HuH-7.5 (cell line): ENCODE results near the gene CGAS.
"Not testable (repeated sequence)": the region's sequence is repeated elsewhere in the genome, so short reads cannot be mapped to it uniquely, and the experiment has no call there.

ENCODE experiments used
- DNase-seq: peaks from one replicate; pipeline ENCODE4 v3.0.0; 2011; ENCODE audit warnings: low spot score

The CGAS gene

GRCh38 chr6:73395875-73396274, 56.2 kb downstream of the CGAS start:
- no peak for DNase-seq

GRCh38 chr6:73394577-73395354, 57.3 kb downstream of the CGAS start, which contains the start of gene DDX43:
Gene DDX43 (plus strand): TSS chr6:73394828. CDS start chr6:73394906, 78 bp downstream.
- DNase-seq = peak; percentile 73

- DNase-seq = no peak
Observed at GRCh38 chr6:73393278-73393677, 58.8 kb downstream of the CGAS start.

DNA sequence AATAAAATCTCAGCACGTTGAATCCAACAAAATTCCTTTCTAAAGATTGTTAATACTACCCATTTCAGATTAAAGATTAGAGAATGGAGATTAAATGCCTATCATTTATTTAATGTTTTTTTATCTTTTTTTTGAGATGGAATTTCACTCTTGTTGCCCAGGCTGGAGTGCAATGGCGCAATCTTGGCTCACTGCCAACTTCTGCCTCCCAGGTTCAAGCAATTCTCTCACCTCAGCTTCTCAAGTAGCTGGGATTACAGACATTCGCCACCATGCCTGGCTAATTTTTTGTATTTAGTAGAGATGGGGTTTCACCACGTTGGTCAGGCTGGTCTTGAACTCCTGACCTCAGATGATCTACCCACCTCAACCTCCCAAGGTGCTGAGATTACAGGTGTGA, 59.9 kb downstream of the CGAS start:
- DNase-seq = not testable (repeated sequence)

- no peak for DNase-seq
Observed at GRCh38 chr6:73391675-73392074, 60.4 kb downstream of the CGAS start.

- DNase-seq = no peak
Observed at GRCh38 chr6:73389854-73390253, 62.2 kb downstream of the CGAS start.

GRCh38 chr6:73388800-73389512, 63.1 kb downstream of the CGAS start:
- peak; percentile 75 for DNase-seq

GRCh38 chr6:73388433-73388799, 63.7 kb downstream of the CGAS start:
- DNase-seq = no peak

- no peak for DNase-seq
Observed at GRCh38 chr6:73382462-73383113, 69.5 kb downstream of the CGAS start.

GRCh38 chr6:73381531-73381930, 70.6 kb downstream of the CGAS start:
- not testable (repeated sequence) for DNase-seq

DNA sequence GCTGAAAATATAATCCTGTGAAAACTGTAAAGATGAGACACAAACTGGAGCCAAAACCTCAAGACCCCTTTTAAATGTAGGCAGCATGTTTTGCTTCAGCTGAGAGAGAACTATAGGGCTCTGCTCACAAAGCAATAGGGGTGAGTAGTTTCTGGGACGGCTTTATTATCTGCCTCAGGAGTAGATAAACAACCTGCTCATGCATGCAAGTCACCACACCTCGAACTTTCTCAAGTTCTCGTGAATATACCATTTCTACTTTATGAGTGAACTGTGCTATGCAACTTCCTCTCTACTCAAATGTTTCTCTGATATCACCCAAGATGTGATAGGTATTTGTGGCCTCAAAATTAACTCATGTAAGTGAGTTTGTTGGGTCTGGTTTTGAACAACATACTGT, 74.9 kb downstream of the CGAS start:
- DNase-seq = no peak

GRCh38 chr6:73375216-73375615, 76.9 kb downstream of the CGAS start:
- no peak for DNase-seq
